Stomach (tissue), 4 donors: ENCODE measurements around the gene KCNG4.
"Not testable (repeated sequence)": the region's sequence is repeated elsewhere in the genome, so short reads cannot be mapped to it uniquely, and the experiment has no call there.

Experiments used
- EP300 ChIP-seq: sonication (generic); formaldehyde crosslinking; IDR thresholded peaks from one replicate; pipeline ENCODE4 v1.6.1; 2017; ENCODE audit warnings: antibody characterized with exemption
- POLR2A ChIP-seq, 4 donors: fragments of 450-650 bp; IDR thresholded peaks; one replicate each; pipeline ENCODE4 v1.6.1; 2016; ENCODE audit warnings: antibody characterized with exemption in 4 of 4, control low read depth in 2 of 4, mild to moderate bottlenecking in 1 of 4, moderate library complexity in 1 of 4
- TF ChIP-seq, protein P1 (sequence below), 7 experiments: fragments of 450-650 bp in 4 of 7; fragments of 200-600 bp in 3 of 7; sonication (generic) in 3 of 7; IDR thresholded peaks; one replicate each; pipeline ENCODE4 v1.5.1; 2016 to 2019; ENCODE audit warnings: antibody characterized with exemption in 7 of 7, control low read depth in 2 of 7, mild to moderate bottlenecking in 1 of 7

DNA sequence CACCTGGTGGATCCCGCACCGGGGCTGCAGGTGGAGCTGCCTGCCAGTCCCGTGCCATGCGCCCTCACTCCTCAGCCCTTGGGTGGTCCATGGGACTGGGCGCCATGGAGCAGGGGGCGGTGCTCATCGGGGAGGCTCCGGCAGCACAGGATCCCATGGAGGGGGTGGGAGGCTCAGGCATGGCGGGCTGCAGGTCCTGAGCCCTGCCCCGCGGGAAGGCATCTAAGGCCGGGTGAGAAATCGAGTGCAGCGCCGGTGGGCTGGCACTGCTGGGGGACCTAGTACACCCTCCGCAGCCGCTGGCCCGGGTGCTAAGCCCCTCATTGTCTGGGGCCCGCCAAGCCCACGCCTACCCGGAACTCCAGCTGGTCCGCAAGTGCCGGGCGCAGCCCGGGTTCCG, 35.3 kb downstream of the KCNG4 start:
- TF ChIP-seq, protein P1, sequence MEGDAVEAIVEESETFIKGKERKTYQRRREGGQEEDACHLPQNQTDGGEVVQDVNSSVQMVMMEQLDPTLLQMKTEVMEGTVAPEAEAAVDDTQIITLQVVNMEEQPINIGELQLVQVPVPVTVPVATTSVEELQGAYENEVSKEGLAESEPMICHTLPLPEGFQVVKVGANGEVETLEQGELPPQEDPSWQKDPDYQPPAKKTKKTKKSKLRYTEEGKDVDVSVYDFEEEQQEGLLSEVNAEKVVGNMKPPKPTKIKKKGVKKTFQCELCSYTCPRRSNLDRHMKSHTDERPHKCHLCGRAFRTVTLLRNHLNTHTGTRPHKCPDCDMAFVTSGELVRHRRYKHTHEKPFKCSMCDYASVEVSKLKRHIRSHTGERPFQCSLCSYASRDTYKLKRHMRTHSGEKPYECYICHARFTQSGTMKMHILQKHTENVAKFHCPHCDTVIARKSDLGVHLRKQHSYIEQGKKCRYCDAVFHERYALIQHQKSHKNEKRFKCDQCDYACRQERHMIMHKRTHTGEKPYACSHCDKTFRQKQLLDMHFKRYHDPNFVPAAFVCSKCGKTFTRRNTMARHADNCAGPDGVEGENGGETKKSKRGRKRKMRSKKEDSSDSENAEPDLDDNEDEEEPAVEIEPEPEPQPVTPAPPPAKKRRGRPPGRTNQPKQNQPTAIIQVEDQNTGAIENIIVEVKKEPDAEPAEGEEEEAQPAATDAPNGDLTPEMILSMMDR (IDR thresholded peaks at IDR 0.05): not testable (repeated sequence)
- TF ChIP-seq POLR2A (IDR thresholded peaks at IDR 0.05); EP300: not testable (repeated sequence)
